ENCODE results near the gene PAQR9.

- TF ChIP-seq, protein P1, sequence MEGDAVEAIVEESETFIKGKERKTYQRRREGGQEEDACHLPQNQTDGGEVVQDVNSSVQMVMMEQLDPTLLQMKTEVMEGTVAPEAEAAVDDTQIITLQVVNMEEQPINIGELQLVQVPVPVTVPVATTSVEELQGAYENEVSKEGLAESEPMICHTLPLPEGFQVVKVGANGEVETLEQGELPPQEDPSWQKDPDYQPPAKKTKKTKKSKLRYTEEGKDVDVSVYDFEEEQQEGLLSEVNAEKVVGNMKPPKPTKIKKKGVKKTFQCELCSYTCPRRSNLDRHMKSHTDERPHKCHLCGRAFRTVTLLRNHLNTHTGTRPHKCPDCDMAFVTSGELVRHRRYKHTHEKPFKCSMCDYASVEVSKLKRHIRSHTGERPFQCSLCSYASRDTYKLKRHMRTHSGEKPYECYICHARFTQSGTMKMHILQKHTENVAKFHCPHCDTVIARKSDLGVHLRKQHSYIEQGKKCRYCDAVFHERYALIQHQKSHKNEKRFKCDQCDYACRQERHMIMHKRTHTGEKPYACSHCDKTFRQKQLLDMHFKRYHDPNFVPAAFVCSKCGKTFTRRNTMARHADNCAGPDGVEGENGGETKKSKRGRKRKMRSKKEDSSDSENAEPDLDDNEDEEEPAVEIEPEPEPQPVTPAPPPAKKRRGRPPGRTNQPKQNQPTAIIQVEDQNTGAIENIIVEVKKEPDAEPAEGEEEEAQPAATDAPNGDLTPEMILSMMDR (IDR thresholded peaks at IDR 0.05 in 8 of 11, conservative IDR thresholded peaks at IDR 0.05 in 3 of 11), result no peak
- TF ChIP-seq POLR2A (IDR thresholded peaks at IDR 0.05) (no peak), POLR2AphosphoS5 (IDR thresholded peaks at IDR 0.05) (no peak)
Measured at GRCh38 chr3:142912402-142913172, 50.9 kb downstream of the PAQR9 start.
